WTC11 (cell line): ENCODE results near the gene SYT8. TPM values are rescaled to one million over a fixed set of nuclear protein-coding genes. Genes with fewer than 3 reads are reported as not detected.

Experiments used
- ATAC-seq: fragments of 200-7000 bp; cut with Tn5 transposase; 2 replicates; pipeline ENCODE4 v1.10.0; 2021; ENCODE audit warnings: mild to moderate bottlenecking, moderate library complexity
- CTCF ChIA-PET: fragments of 300-600 bp; sonication (Branson Sonifier 250); formaldehyde crosslinking; loops from one replicate; lab custom pipeline; 2021; ENCODE audit warnings: antibody characterized with exemption; lab: Charles Lee
- POLR2A ChIA-PET: fragments of 350-600 bp; sonication (Branson Sonifier 250); formaldehyde crosslinking; loops from one replicate; lab custom pipeline; 2021; ENCODE audit warnings: antibody characterized with exemption; lab: Charles Lee
- DNase-seq: peaks from one replicate; pipeline ENCODE4 v3.0.0; 2021; ENCODE audit warnings: low spot score
- H3K27ac Mint-ChIP-seq: 2 replicates; pipeline ENCODE4 v1.8.0; 2021; ENCODE audit warnings: mixed read lengths
- H3K27me3 Mint-ChIP-seq: 2 replicates; pipeline ENCODE4 v1.8.0; 2021; ENCODE audit warnings: low read depth, mild to moderate bottlenecking, moderate library complexity, mixed read lengths
- H3K36me3 Mint-ChIP-seq: 2 replicates; pipeline ENCODE4 v1.8.0; 2021; ENCODE audit warnings: mixed read lengths
- H3K4me1 Mint-ChIP-seq: 2 replicates; pipeline ENCODE4 v1.8.0; 2022; ENCODE audit warnings: mixed read lengths
- H3K4me3 Mint-ChIP-seq: 2 replicates; pipeline ENCODE4 v1.8.0; 2021; ENCODE audit warnings: mild to moderate bottlenecking, moderate library complexity, mixed read lengths
- H3K9me3 Mint-ChIP-seq: 2 replicates; pipeline ENCODE4 v1.8.0; 2021; ENCODE audit warnings: mixed read lengths
- ATF2 ChIP-seq: sonication (generic); formaldehyde crosslinking; IDR thresholded peaks from 2 replicates; pipeline ENCODE4 v1.8.1; 2022; ENCODE audit warnings: low read depth, missing genetic modification reagents, borderline replicate concordance
- CBFB ChIP-seq: sonication (generic); formaldehyde crosslinking; IDR thresholded peaks from 2 replicates; pipeline ENCODE4 v1.8.1; 2022; ENCODE audit warnings: mild to moderate bottlenecking, low read depth, missing genetic modification reagents
- GABPB1 ChIP-seq: sonication (generic); formaldehyde crosslinking; IDR thresholded peaks from 2 replicates; pipeline ENCODE4 v1.8.1; 2023; ENCODE audit warnings: mild to moderate bottlenecking, missing genetic modification reagents
- NR3C1 ChIP-seq: sonication (generic); formaldehyde crosslinking; conservative IDR thresholded peaks from 2 replicates; pipeline ENCODE4 v1.8.1; 2023; ENCODE audit warnings: low read depth, mild to moderate bottlenecking, missing genetic modification reagents
- PRDM15 ChIP-seq: sonication (generic); formaldehyde crosslinking; IDR thresholded peaks from 2 replicates; pipeline ENCODE4 v1.8.0; 2022; ENCODE audit warnings: missing genetic modification reagents
- PRRX2 ChIP-seq: fragments of 250-450 bp; sonication (Bioruptor Pico); IDR thresholded peaks from 2 replicates; pipeline ENCODE4 v1.8.0; 2021; ENCODE audit warnings: mild to moderate bottlenecking
- RELA ChIP-seq: sonication (generic); formaldehyde crosslinking; IDR thresholded peaks from 2 replicates; pipeline ENCODE4 v1.8.1; 2022; ENCODE audit warnings: missing genetic modification reagents, mild to moderate bottlenecking, borderline replicate concordance
- TEAD4 ChIP-seq: sonication (generic); formaldehyde crosslinking; IDR thresholded peaks from 2 replicates; pipeline ENCODE4 v1.8.0; 2022; ENCODE audit warnings: mild to moderate bottlenecking, missing genetic modification reagents
- ZMAT4 ChIP-seq: fragments of 250-450 bp; sonication (Bioruptor Pico); IDR thresholded peaks from 2 replicates; pipeline ENCODE4 v1.9.0; 2021; ENCODE audit warnings: mild to moderate bottlenecking
- ZNF232 ChIP-seq: sonication (generic); formaldehyde crosslinking; IDR thresholded peaks from 2 replicates; pipeline ENCODE4 v1.8.0; 2022; ENCODE audit warnings: mild to moderate bottlenecking, missing genetic modification reagents
- total RNA-seq: library from RNA; stranded (reverse); gene quantifications from 3 replicates; pipeline ENCODE4 v1.2.3, GENCODE V29; 2021
- TF ChIP-seq, protein P1 (sequence below): sonication (generic); formaldehyde crosslinking; IDR thresholded peaks from 2 replicates; pipeline ENCODE4 v1.8.1; 2022; ENCODE audit warnings: missing genetic modification reagents, borderline replicate concordance
- TF ChIP-seq, protein P2 (sequence below): sonication (generic); formaldehyde crosslinking; conservative IDR thresholded peaks from 2 replicates; pipeline ENCODE4 v1.8.1; 2023; ENCODE audit warnings: mild to moderate bottlenecking, low read depth, missing genetic modification reagents, moderate library complexity
- TF ChIP-seq, protein P3 (sequence below): fragments of 250-450 bp; sonication (Bioruptor Pico); IDR thresholded peaks from 2 replicates; pipeline ENCODE4 v1.9.0; 2021; ENCODE audit warnings: mild to moderate bottlenecking

Gene SYT8
- total RNA-seq, 1 experiment from 2014 or later, result 0.37 TPM

DNA sequence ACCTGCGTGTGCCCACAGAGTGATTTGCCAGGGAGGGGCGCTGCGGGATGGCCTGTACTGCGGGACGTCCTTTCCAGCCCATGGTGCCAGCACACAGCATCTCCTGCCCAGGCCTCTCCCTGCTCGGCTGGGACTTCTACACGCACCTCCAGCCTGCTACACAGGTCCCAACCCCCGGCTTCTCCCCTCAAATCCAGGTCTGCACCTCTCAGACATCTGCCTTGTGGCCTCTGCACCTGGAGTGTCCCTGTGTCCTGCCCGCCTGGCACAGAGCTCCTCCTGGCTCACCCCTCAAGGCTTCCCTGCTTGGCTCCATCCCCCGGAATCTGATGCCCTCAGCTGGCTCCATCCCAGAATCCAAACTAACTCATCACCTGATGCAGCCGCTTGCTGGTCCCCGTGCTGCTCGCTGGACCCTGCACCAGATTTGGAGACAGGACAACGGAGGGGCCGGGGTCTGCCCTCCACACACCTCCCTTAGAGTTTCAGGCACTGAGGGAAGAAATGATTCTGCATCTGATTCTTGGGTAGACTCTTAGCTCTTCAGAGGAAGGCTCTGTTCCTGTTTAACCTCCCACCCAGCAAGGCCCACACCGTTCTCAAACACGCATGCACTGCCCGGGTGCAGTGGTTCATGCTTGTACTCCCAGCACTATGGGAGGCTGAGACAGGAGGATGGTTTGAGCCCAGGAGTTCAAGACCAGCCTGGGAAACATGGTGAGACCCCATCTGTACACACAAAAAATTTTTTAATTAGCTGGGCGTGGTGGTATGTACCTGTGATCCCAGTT, 14.0 kb downstream of the SYT8 start:
- Mint-ChIP-seq H3K27ac (no peak overlapping the region), H3K4me3 (no peak overlapping the region), H3K36me3 (no peaks in the 10 kb centered on the region), H3K4me1 (no peaks in the 10 kb centered on the region), H3K27me3 (peaks cover 2% of the 10 kb centered on the region; the same call in 1 of the 2 replicates), H3K9me3 (no peaks in the 10 kb centered on the region)
- CTCF ChIA-PET, result interaction anchor here (0.9 to 3.6 kb wide), 10 partner anchors 15 to 307 kb away, joined by 3 to 21 read pairs (median 12); partner anchors contain the start of gene SYT8
- no peak for DNase-seq
- ATAC-seq, result no peak
- TF ChIP-seq TEAD4 (CRISPR knock-in tag) (no peak), RELA (CRISPR knock-in tag) (no peak), CBFB (CRISPR knock-in tag) (no peak), ATF2 (no peak), ZMAT4 (CRISPR knock-in tag) (no peak), ZNF232 (CRISPR knock-in tag) (no peak), PRRX2 (no peak), GABPB1 (CRISPR knock-in tag) (no peak), NR3C1 (CRISPR knock-in tag) (no peak)
- TF ChIP-seq, protein P1, sequence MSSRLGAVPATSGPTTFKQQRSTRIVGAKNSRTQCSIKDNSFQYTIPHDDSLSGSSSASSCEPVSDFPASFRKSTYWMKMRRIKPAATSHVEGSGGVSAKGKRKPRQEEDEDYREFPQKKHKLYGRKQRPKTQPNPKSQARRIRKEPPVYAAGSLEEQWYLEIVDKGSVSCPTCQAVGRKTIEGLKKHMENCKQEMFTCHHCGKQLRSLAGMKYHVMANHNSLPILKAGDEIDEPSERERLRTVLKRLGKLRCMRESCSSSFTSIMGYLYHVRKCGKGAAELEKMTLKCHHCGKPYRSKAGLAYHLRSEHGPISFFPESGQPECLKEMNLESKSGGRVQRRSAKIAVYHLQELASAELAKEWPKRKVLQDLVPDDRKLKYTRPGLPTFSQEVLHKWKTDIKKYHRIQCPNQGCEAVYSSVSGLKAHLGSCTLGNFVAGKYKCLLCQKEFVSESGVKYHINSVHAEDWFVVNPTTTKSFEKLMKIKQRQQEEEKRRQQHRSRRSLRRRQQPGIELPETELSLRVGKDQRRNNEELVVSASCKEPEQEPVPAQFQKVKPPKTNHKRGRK (CRISPR knock-in tag), result no peak
- TF ChIP-seq, protein P2, sequence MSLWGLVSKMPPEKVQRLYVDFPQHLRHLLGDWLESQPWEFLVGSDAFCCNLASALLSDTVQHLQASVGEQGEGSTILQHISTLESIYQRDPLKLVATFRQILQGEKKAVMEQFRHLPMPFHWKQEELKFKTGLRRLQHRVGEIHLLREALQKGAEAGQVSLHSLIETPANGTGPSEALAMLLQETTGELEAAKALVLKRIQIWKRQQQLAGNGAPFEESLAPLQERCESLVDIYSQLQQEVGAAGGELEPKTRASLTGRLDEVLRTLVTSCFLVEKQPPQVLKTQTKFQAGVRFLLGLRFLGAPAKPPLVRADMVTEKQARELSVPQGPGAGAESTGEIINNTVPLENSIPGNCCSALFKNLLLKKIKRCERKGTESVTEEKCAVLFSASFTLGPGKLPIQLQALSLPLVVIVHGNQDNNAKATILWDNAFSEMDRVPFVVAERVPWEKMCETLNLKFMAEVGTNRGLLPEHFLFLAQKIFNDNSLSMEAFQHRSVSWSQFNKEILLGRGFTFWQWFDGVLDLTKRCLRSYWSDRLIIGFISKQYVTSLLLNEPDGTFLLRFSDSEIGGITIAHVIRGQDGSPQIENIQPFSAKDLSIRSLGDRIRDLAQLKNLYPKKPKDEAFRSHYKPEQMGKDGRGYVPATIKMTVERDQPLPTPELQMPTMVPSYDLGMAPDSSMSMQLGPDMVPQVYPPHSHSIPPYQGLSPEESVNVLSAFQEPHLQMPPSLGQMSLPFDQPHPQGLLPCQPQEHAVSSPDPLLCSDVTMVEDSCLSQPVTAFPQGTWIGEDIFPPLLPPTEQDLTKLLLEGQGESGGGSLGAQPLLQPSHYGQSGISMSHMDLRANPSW (CRISPR knock-in tag), result no peak
- TF ChIP-seq, protein P3, sequence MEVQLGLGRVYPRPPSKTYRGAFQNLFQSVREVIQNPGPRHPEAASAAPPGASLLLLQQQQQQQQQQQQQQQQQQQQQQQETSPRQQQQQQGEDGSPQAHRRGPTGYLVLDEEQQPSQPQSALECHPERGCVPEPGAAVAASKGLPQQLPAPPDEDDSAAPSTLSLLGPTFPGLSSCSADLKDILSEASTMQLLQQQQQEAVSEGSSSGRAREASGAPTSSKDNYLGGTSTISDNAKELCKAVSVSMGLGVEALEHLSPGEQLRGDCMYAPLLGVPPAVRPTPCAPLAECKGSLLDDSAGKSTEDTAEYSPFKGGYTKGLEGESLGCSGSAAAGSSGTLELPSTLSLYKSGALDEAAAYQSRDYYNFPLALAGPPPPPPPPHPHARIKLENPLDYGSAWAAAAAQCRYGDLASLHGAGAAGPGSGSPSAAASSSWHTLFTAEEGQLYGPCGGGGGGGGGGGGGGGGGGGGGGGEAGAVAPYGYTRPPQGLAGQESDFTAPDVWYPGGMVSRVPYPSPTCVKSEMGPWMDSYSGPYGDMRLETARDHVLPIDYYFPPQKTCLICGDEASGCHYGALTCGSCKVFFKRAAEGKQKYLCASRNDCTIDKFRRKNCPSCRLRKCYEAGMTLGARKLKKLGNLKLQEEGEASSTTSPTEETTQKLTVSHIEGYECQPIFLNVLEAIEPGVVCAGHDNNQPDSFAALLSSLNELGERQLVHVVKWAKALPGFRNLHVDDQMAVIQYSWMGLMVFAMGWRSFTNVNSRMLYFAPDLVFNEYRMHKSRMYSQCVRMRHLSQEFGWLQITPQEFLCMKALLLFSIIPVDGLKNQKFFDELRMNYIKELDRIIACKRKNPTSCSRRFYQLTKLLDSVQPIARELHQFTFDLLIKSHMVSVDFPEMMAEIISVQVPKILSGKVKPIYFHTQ (CRISPR knock-in tag), result no peak
- POLR2A ChIA-PET, result interaction anchor here (0.7 kb wide), 1 partner anchor 16 kb away, joined by 3 read pairs; no protein-coding TSS in a partner anchor

- CTCF ChIA-PET, result interaction anchor here (1.1 to 2.2 kb wide), 6 partner anchors 19 to 199 kb away, joined by 5 to 8 read pairs (median 6); no protein-coding TSS in a partner anchor
- H3K36me3 Mint-ChIP-seq, result no peaks in the 10 kb centered on the region
- ATAC-seq, result no peak
- TF ChIP-seq, protein P2 (CRISPR knock-in tag), result no peak
- TF ChIP-seq, protein P1 (CRISPR knock-in tag), result no peak
- TF ChIP-seq PRDM15 (CRISPR knock-in tag), result no peak
These were observed 16.8 kb downstream of the SYT8 start for GRCh38 chr11:1851468-1852180.

More at GRCh38 chr11:1851468-1852180, 16.8 kb downstream of the SYT8 start:
- no peak for DNase-seq
- H3K4me3 Mint-ChIP-seq, result no peak overlapping the region
- peaks cover 2% of the 10 kb centered on the region; the same call in 1 of the 2 replicates for H3K27me3 Mint-ChIP-seq
- no peak overlapping the region for H3K27ac Mint-ChIP-seq
- POLR2A ChIA-PET, result no interaction called here
- H3K4me1 Mint-ChIP-seq, result no peaks in the 10 kb centered on the region
- H3K9me3 Mint-ChIP-seq, result no peaks in the 10 kb centered on the region
